IMR-90 (cell line): ENCODE results near the gene FTO. TPM values are rescaled to one million over a fixed set of nuclear protein-coding genes. Genes with fewer than 3 reads are reported as not detected.
A peak's percentile ranks its signal among the peaks of the same experiment; 100 is the strongest.

Source experiments
- ATAC-seq: fragments of 200-7000 bp; cut with Tn5 transposase; 2 replicates; pipeline ENCODE4 v1.9.1; 2020; ENCODE audit warnings: low read depth, mild to moderate bottlenecking, moderate library complexity
- BruUV-seq: library from RNA; stranded (reverse); fragments of 400-500 nt; replicated peaks from 2 replicates; lab custom pipeline; 2021; lab: Mats Ljungman, UMichigan
- CTCF ChIA-PET: fragments of 300-600 bp; formaldehyde crosslinking; extraction: SDS; loops from one replicate; lab custom pipeline; 2021; ENCODE audit warnings: antibody characterized with exemption; lab: Yijun Ruan, JAX
- POLR2A ChIA-PET: fragments of 300-600 bp; sonication (Branson Sonifier 250); formaldehyde crosslinking; loops from one replicate; lab custom pipeline; 2022; ENCODE audit warnings: antibody characterized with exemption; ENCODE audit not compliant: unreplicated experiment; lab: Charles Lee
- DNase-seq: peaks from one replicate; pipeline ENCODE4 v3.0.0; 2013
- H2AFZ ChIP-seq: replicated peaks from 2 replicates; pipeline ENCODE3; 2013; ENCODE audit warnings: low read length, mild to moderate bottlenecking; ENCODE audit not compliant: poor library complexity
- H2AK5ac ChIP-seq: 2 replicates; pipeline ENCODE4 v1.6.1; 2013; ENCODE audit warnings: low read depth, low read length, inconsistent platforms
- H2AK9ac ChIP-seq: replicated peaks from 2 replicates; pipeline ENCODE3; 2013; ENCODE audit warnings: mild to moderate bottlenecking, low read depth, low read length, moderate library complexity; ENCODE audit not compliant: poor library complexity
- H2BK120ac ChIP-seq: 2 replicates; pipeline ENCODE4 v1.6.1; 2013; ENCODE audit warnings: low read depth, low read length, inconsistent platforms
- H2BK15ac ChIP-seq: 3 replicates; pipeline ENCODE4 v1.6.1; 2013; ENCODE audit warnings: low read depth, low read length, inconsistent platforms
- H2BK20ac ChIP-seq: 2 replicates; pipeline ENCODE4 v1.6.1; 2013; ENCODE audit warnings: low read depth, mild to moderate bottlenecking, inconsistent platforms, low read length, moderate library complexity
- H2BK5ac ChIP-seq: 2 replicates; pipeline ENCODE4 v1.6.1; 2013; ENCODE audit warnings: mild to moderate bottlenecking, low read depth, low read length, inconsistent platforms; ENCODE audit not compliant: poor library complexity, severe bottlenecking
- H3K14ac ChIP-seq: replicated peaks from 2 replicates; pipeline ENCODE4 v1.6.1; 2013; ENCODE audit warnings: low read depth, low read length, inconsistent platforms
- H3K18ac ChIP-seq: 2 replicates; pipeline ENCODE4 v1.6.1; 2013; ENCODE audit warnings: low read depth, low read length, control low read depth
- H3K23ac ChIP-seq: 2 replicates; pipeline ENCODE4 v1.6.1; 2013; ENCODE audit warnings: low read depth, low read length, inconsistent platforms
- H3K27ac ChIP-seq: 2 replicates; pipeline ENCODE4 v1.5.1; 2013; ENCODE audit warnings: mild to moderate bottlenecking, control low read depth, low read length; ENCODE audit not compliant: insufficient read depth
- H3K27me3 ChIP-seq: 2 replicates; pipeline ENCODE4 v1.6.1; 2013; ENCODE audit warnings: low read length; ENCODE audit not compliant: control insufficient read depth, insufficient read depth
- H3K36me3 ChIP-seq: 2 replicates; pipeline ENCODE4 v1.6.1; 2013; ENCODE audit warnings: low read length, mixed read lengths; ENCODE audit not compliant: control insufficient read depth, insufficient read depth
- H3K4ac ChIP-seq: 2 replicates; pipeline ENCODE4 v1.6.1; 2013; ENCODE audit warnings: low read depth, low read length, inconsistent platforms
- H3K4me1 ChIP-seq: 2 replicates; pipeline ENCODE4 v1.6.1; 2013; ENCODE audit warnings: low read length, mixed read lengths; ENCODE audit not compliant: control insufficient read depth, insufficient read depth
- H3K4me2 ChIP-seq: 2 replicates; pipeline ENCODE4 v1.6.1; 2013; ENCODE audit warnings: low read depth, mild to moderate bottlenecking, control low read depth, low read length, moderate library complexity
- H3K4me3 ChIP-seq: 2 replicates; pipeline ENCODE4 v1.5.1; 2013; ENCODE audit warnings: low read depth, mild to moderate bottlenecking, control low read depth, low read length, moderate library complexity; ENCODE audit not compliant: insufficient read depth
- H3K56ac ChIP-seq: 2 replicates; pipeline ENCODE4 v1.6.1; 2013; ENCODE audit warnings: low read length, inconsistent platforms; ENCODE audit not compliant: insufficient read depth; ENCODE audit errors: extremely low read depth
- H3K79me1 ChIP-seq, 2 experiments: 2 replicates each; pipeline ENCODE4 v1.6.1; 2013; ENCODE audit warnings: low read length in 2 of 2, inconsistent platforms in 1 of 2, low read depth in 1 of 2
- H3K9ac ChIP-seq: 2 replicates; pipeline ENCODE4 v1.6.1; 2013; ENCODE audit warnings: low read depth, low read length, control low read depth
- H3K9me1 ChIP-seq: 2 replicates; pipeline ENCODE4 v1.6.1; 2013; ENCODE audit warnings: low read length, inconsistent platforms; ENCODE audit not compliant: insufficient read depth
- H3K9me3 ChIP-seq: 2 replicates; pipeline ENCODE4 v1.6.1; 2013; ENCODE audit warnings: low read length; ENCODE audit not compliant: control insufficient read depth, insufficient read depth
- H4K20me1 ChIP-seq: 2 replicates; pipeline ENCODE4 v1.6.1; 2013; ENCODE audit warnings: low read length, inconsistent platforms; ENCODE audit not compliant: insufficient read depth
- H4K5ac ChIP-seq: 2 replicates; pipeline ENCODE4 v1.6.1; 2013; ENCODE audit warnings: mild to moderate bottlenecking, low read depth, low read length, control low read depth
- H4K8ac ChIP-seq, 2 experiments: 2 replicates each; pipeline ENCODE4 v1.6.1; 2013; ENCODE audit warnings: low read depth in 2 of 2, low read length in 2 of 2, control low read depth in 1 of 2, inconsistent platforms in 1 of 2
- H4K91ac ChIP-seq: 2 replicates; pipeline ENCODE4 v1.6.1; 2013; ENCODE audit warnings: low read depth, low read length, inconsistent platforms; ENCODE audit not compliant: insufficient read depth
- BHLHE40 ChIP-seq: fragments of 150-350 bp; IDR thresholded peaks from 2 replicates; pipeline ENCODE4 v1.6.1; 2016; ENCODE audit warnings: mild to moderate bottlenecking, low read depth, low read length
- POLR2A ChIP-seq: IDR thresholded peaks from 2 replicates; pipeline ENCODE4 v1.6.1; 2012; ENCODE audit warnings: mild to moderate bottlenecking, low read depth, low read length
- RFX5 ChIP-seq: IDR thresholded peaks from 2 replicates; pipeline ENCODE4 v1.8.0; 2012; ENCODE audit warnings: low read depth, mild to moderate bottlenecking, low read length, moderate library complexity
- SMC3 ChIP-seq: fragments of 150-350 bp; IDR thresholded peaks from 2 replicates; pipeline ENCODE4 v1.6.1; 2016; ENCODE audit warnings: low read depth, mild to moderate bottlenecking, antibody characterized with exemption, low read length, moderate library complexity
- WGBS, 2 experiments: methylation state at CpG; one replicate each; pipeline versions ENCODE4 v1.1.5 to v1.1.7; 2013; ENCODE audit warnings: missing lambda C conversion rate in 2 of 2; ENCODE audit not compliant: insufficient read length in 1 of 2; ENCODE audit errors: extremely low coverage in 2 of 2; 5-methylcytosine and 5-hydroxymethylcytosine counted together
- dilution Hi-C: fragments of 300-500 bp; cut with HindIII; formaldehyde crosslinking; loops from one replicate; pipeline ENCODE4 v1.14.3; 2018; ENCODE audit warnings: low sequenced_read_pairs; ENCODE audit not compliant: unreplicated experiment
- in situ Hi-C: fragments of 300-500 bp; cut with MboI; formaldehyde crosslinking; loops from 3 replicates; pipeline ENCODE4 v1.14.3; 2019; ENCODE audit warnings: low sequenced_read_pairs, inconsistent platforms, mixed read lengths
- intact Hi-C: fragments of 100-400 bp; cut with micrococcal nuclease; formaldehyde crosslinking; loops from 2 replicates; pipeline ENCODE4 v1.10.0; 2022
- polyA plus RNA-seq, 3 experiments: library from polyadenylated mRNA; depleted of rRNA; stranded (reverse); fragments of >200 nt; gene quantifications; 2 replicates each; pipeline ENCODE4 v1.2.3, GENCODE V29; 2012; ENCODE audit warnings: low replicate concordance in 1 of 3
- total RNA-seq: library from RNA; depleted of rRNA; stranded (reverse); fragments of >200 nt; gene quantifications from 2 replicates; pipeline ENCODE4 v1.2.3, GENCODE V29; 2012

The FTO gene
- total and polyA plus RNA-seq, 2 of the 4 experiments (the other 2 are of a cell fraction) = 70.3 to 132 TPM

GRCh38 chr16:53876811-53877210 is 172.9 kb downstream of the FTO start:
- no peak overlapping the region for H3K4me3 ChIP-seq
- no peak overlapping the region for H3K4ac ChIP-seq
- H2BK120ac ChIP-seq = no peak overlapping the region
- no peak overlapping the region for H3K18ac ChIP-seq
- no peak overlapping the region for H3K9ac ChIP-seq
- in situ Hi-C loops (loop anchor here (25.0 kb wide), 1 partner anchor 1060 kb away; the partner anchor contains the start of gene IRX5), dilution Hi-C loops (no loop called here), intact Hi-C loops (loop anchor here (5.0 kb wide), 1 partner anchor 35 kb away; no protein-coding TSS in a partner anchor)
- no peak overlapping the region for H3K27ac ChIP-seq
- no peak overlapping the region for H3K14ac ChIP-seq
- DNase-seq (no peak), ATAC-seq (no peak)
- no peak overlapping the region for H3K4me2 ChIP-seq
- no peak overlapping the region for H4K5ac ChIP-seq
- H2BK20ac ChIP-seq = no peak overlapping the region
- H3K9me1 ChIP-seq = peaks cover 4% of the 10 kb centered on the region; the same call in 1 of the 2 replicates
- no peak overlapping the region for H2AK9ac ChIP-seq
- no peaks in the 10 kb centered on the region for H3K27me3 ChIP-seq
- no peaks in the 10 kb centered on the region for H3K9me3 ChIP-seq
- H4K91ac ChIP-seq = no peak overlapping the region
- H3K4me1 ChIP-seq = no peaks in the 10 kb centered on the region
- H2BK15ac ChIP-seq = no peak overlapping the region
- H2AFZ ChIP-seq = no peak overlapping the region
- BruUV-seq = no TSS peak
- no peak overlapping the region for H3K23ac ChIP-seq
- H4K20me1 ChIP-seq = no peaks in the 10 kb centered on the region
- H3K36me3 ChIP-seq = peaks cover 6% of the 10 kb centered on the region
- H3K56ac ChIP-seq = no peak overlapping the region
- no peak overlapping the region for H2BK5ac ChIP-seq
- POLR2A ChIA-PET = no interaction called here
- H4K8ac ChIP-seq = no peak overlapping the region
- no peak overlapping the region for H2AK5ac ChIP-seq
- TF ChIP-seq POLR2A = no peak
- peak; percentile 76 for TF ChIP-seq RFX5
- no peak for TF ChIP-seq BHLHE40
- TF ChIP-seq SMC3 = no peak
- peaks cover 5 to 10% of the 10 kb centered on the region in 2 experiments; a peak in 3 of 4 replicates for H3K79me1 ChIP-seq
- no CpG with 5 or more reads among the region's 5 CpGs for WGBS, 2 experiments
- CTCF ChIA-PET = no interaction called here
